HG02870 (cell line): Measurements from ENCODE around the gene PKLR.
A peak's percentile ranks its signal among the peaks of the same experiment; 100 is the strongest.

Experiments used
- ATAC-seq: cut with Tn5 transposase; IDR thresholded peaks from one replicate; pipeline ENCODE4 v1.9.1; 2021; ENCODE audit warnings: mild to moderate bottlenecking, moderate library complexity; ENCODE audit not compliant: unreplicated experiment

PKLR gene

DNA sequence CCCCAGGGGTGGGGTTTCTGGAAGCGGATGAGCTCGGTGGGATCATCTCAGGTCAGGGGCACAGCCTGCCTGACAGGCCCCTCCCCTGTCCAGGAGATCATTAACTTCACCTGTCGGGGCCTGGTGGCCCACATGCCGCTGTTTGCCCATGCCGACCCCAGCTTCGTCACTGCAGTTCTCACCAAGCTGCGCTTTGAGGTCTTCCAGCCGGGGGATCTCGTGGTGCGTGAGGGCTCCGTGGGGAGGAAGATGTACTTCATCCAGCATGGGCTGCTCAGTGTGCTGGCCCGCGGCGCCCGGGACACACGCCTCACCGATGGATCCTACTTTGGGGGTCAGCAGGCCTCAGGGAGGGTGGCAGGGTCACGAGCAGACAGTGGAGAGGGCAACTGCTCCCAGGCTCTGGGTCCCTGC lies 15.6 kb downstream of the PKLR start:
- no peak for ATAC-seq

DNA sequence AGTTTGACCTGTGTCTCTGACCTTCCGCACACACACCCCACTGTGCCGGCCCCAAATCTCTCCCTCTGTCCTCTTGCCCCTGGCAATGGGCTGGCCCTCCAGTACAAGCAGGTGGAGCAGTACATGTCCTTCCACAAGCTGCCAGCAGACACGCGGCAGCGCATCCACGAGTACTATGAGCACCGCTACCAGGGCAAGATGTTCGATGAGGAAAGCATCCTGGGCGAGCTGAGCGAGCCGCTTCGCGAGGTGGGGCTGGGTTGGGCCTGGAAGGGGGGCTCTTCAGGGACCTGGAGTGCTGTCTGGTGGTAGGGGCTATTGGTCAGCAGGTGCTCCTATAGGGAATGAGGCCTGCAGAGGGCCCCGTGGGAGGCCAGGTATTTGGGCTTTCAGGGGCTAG lies 16.2 kb downstream of the PKLR start:
- ATAC-seq: no peak

- ATAC-seq: no peak
These were observed 16.8 kb downstream of the PKLR start for GRCh38 chr1:155284476-155284875.

- no peak for ATAC-seq
These were observed 18.6 kb downstream of the PKLR start for GRCh38 chr1:155282488-155283091.

GRCh38 chr1:155279268-155279667 lies 22.0 kb downstream of the PKLR start:
- no peak for ATAC-seq

GRCh38 chr1:155278689-155279160 lies 22.5 kb downstream of the PKLR start:
- ATAC-seq: no peak

DNA sequence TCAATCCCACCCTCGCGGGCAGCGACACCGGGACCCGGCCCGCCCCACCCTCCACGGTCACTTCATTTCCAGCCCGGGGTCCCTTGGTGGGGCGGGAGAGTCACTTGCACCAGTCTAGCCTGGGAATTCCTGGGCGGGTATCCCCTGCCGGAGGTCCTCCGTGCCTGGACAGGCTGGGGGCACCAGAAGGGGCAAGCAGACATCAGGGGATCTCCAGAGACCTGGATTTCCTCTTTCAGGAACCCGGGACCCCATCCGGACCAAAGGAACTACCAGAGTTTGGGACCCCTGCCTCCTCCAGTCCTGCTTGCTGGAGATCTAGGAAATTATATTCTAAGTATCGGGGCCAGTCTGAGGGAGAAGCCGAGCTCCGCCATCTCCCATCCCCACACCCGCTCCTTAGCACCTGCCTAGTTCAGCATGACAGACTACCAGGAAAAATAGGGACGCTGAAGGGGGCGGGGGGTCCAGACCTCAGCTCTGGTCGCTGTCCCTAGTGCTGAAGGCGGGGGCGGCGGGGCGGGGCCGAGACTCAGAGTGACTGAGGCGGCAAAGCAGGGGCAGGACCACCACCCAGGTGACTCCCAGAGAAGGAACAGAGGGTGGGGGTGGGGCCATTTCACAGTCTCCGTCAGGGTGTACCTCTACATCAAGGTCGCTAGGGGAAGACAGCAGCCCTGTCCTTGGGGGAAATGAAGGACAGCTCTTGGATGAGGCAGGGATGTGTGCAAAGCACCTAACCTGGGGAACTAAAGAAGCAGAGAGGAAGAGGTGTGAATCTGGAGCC lies 23.1 kb downstream of the PKLR start:
- no peak for ATAC-seq

DNA sequence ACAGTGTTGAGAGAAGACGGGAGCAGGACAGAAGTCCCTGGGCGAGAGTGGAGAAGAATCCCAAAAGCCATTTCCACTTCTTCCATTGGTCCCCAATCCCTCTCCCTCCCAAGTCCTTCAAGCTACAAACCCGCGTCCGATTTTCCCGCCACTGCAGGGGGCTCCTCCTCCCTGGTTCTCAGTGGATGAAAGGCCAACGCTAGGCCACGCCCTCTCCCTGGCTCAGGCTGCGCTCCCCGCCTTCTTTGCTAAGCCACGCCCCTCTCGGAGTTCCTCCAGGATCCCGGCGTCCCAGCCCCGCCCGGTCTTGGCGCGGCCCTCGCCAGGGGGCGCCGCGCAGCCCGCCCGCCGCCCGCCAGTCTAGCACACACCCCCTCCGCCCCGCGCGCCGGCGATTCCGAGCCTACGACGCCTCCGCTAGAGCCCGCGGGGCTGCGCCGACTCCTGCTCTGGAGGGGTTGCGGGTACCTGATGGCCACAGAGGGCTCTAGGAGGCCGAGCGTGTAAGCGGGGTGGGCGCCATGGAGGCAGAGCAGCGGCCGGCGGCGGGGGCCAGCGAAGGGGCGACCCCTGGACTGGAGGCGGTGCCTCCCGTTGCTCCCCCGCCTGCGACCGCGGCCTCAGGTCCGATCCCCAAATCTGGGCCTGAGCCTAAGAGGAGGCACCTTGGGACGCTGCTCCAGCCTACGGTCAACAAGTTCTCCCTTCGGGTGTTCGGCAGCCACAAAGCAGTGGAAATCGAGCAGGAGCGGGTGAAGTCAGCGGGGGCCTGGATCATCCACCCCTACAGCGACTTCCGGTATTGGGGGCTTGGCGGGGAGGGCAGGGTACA lies 24.0 kb downstream of the PKLR start, which contains the start of gene HCN3:
Gene HCN3 (plus strand): TSS at position 394 of the 832 bp plus-strand sequence. CDS start 128 bp downstream, at position 522.
- ATAC-seq: peak; percentile 49

DNA sequence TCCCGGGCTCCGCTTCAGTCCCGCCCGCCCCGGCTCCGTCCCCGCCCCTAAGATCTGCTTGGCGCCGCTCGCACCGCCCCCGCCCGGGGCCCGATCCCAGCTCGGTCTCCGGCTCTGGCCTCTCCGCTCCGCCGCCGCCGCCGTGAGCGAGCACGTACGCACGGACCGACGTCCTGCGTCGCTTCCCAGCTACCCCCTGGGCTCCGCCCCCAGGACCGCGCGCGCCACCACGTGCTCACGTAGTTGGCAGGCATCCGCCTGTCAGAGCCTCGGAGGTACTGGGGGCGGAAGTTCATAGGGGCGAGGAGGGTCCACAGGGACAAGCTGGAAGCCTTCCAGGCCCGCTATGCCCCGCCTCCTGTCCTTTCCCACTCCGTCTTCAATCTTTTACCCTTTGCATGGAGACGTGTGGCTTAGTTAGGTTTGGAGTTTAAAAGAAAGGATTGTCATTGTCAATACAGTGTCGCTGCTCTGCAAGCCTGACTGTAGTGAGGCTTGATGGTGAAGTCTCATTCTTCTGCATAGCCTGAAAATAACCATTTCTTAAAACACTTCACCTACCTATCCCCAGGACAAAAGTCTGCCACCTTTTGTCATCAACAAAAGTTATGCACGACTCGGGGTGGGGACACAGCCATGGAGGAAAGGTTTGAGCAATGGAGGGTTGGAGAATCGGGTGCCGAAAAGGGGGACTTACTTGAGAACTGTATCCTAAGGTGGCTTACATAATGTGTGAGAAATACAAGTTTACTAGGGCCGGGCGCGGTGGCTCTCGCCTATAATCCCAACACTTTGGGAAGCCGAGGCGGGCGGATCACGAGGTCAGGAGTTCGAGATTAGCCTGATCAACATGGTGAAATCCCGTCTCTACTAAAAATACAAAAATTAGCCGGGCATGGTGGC lies 27.6 kb downstream of the PKLR start, which contains the start of gene CLK2:
Gene CLK2 (minus strand): TSS at position 162 of the 903 bp plus-strand sequence. CDS start 2,527 bp downstream, outside the sequence.
- ATAC-seq: peak; percentile 76

DNA sequence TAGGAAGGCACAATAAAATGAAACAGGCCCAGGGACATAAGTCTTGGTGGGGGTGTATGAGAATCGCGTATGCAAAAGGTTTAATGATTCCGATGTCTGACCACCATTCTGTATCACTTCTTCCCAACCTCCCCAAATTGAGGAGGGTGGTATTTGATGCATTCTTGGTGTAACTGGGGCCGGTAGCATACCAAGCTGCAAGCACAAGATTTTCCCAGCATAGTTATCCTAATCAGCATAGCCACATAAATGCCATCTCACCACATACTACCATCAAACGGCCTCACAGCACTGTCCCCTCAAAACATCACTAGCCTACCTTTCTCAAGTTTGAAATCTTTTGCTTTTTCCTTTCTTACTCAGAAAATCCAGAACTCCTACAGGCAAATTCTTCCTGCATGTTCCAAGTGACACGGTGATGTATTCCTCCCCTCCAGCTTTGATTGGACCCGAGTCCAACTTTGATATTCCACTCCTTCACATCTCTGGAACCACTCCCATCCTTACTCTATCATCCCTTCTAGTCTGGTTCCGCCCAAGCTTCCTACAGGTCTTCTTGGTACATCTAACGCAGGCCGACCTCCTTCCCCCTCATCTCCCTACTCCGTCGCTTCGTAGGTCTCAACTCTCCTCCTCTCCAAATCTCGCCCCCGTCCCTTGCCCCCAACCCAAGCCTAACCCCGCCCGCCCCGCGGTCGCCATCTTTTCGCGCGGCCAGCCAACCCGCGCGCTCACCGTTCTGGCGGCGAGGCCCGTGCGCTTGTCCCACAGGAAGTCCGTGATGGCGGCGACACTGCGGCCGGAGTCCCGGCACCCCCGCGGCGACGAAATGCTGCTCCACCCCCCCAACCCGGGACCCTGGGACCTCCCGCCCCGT lies 28.5 kb downstream of the PKLR start:
- peak; percentile 29 for ATAC-seq

GRCh38 chr1:155269381-155269780 lies 31.9 kb downstream of the PKLR start:
- no peak for ATAC-seq

DNA sequence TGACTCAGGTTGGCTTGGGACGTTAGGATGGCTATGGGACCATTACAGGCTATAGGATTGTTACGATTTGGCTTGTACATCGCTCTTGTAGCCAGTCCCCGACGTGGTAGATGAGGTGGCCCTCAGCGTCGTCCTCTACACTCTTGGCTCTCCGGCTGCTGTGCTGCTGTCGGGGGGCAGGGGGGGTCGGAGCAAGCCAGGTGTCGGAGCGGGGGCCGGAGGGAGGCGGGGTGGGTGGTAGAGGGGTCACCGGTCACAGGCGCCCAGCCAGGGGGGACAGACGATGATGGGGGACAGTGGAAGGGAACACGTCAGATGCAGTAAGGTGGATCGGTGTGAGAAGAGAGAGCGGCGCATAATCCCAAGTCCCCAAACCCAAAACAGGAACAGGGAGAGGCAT lies 32.6 kb downstream of the PKLR start:
- ATAC-seq: no peak

DNA sequence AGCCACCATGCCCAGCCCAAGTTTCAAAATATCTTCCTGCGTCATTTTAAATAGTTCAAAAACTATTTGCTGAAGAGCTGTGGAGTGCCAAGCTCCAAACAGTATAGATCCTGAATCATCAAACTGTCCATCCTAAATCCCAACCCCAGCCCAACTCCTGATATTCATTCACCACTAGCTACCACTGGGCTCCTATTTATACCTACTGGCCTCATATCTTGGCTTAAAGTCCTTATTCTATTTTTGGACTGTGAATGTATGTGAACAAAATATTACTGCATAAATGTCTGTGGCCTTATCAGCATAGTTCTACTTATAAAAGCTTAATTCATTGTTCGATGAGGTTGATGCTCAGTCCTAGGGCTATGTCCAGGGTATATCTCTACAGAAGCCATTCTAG lies 33.9 kb downstream of the PKLR start:
- ATAC-seq: no peak

GRCh38 chr1:155266553-155266952 lies 34.7 kb downstream of the PKLR start:
- no peak for ATAC-seq

DNA sequence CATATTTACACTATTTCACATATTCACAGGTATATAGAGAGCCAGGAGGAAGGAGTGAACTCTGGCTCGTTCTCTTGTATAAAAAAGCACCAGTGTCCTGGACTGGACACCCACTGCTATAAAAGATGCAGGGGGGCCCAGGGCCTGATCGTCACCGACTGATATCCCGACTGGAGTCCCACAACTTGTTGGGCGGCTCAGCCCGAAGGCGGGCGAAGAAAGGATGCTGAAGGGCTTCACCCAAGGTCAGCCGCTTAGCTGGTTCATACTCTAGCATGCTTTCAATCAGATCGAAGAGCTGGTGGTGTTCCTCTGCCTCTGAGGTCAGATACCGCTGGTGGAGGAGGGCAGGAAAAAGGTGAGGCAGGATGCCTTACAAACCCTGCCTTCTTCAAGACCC lies 38.2 kb downstream of the PKLR start:
- ATAC-seq: no peak

- peak; percentile 92 for ATAC-seq
These were observed 39.2 kb downstream of the PKLR start, which contains the start of gene SCAMP3 for GRCh38 chr1:155261852-155262673. TSS of gene SCAMP3 (minus strand) at chr1:155262360. CDS start at chr1:155262151, 209 bp downstream.

DNA sequence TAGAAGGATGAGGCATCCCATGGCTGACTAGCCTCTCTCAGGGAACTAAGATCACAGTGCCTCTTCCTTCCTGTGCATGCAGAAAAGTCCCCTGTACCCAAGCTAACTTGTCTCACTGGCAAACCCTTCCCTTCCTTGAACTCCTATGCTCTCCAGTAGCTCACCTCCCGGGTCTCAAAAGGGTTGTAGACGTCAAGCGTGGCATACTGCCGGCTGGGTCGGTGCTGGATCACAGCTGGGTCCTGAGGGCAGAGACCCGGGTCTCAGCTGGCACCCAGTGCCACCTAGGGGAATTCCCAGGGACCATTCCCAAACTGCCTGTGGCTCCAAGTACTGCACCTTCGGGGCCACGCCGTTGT lies 39.8 kb downstream of the PKLR start:
- ATAC-seq: no peak

DNA sequence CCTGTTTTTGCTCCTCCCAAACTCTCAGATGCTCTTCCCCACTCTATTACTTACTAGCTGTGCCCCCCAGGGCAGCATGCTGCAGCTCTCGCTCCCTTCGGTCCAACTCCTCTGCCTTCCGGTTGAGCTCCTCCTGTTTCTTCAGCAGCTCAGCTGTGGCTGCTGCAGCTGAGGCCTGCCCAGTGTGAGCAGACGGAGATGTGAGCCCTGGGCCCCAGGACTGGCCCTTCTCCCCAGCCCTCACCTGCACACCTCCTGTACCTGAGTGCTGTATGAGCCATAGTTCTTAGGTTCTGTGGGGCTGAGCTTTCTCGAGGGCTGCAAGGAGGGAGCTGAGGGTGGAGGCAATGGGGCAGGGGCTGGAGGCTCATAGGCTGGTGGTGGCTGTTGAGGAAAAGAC lies 41.0 kb downstream of the PKLR start:
- no peak for ATAC-seq
